Esophagus squamous epithelium (tissue), 4 donors: ENCODE measurements around the gene TBC1D14.

Experiments
- POLR2A ChIP-seq, 4 donors: fragments of 450-650 bp; IDR thresholded peaks; one replicate each; pipeline ENCODE4 v1.6.1; 2017; ENCODE audit warnings: antibody characterized with exemption in 4 of 4, mild to moderate bottlenecking in 4 of 4, moderate library complexity in 3 of 4
- TF ChIP-seq, protein P1 (sequence below), 6 experiments: fragments of 450-650 bp in 4 of 6; fragments of 200-600 bp in 2 of 6; sonication (generic) in 2 of 6; IDR thresholded peaks; one replicate each; pipeline ENCODE4 v1.5.1; 2016 to 2019; ENCODE audit warnings: antibody characterized with exemption in 6 of 6, mild to moderate bottlenecking in 4 of 6, moderate library complexity in 4 of 6

DNA sequence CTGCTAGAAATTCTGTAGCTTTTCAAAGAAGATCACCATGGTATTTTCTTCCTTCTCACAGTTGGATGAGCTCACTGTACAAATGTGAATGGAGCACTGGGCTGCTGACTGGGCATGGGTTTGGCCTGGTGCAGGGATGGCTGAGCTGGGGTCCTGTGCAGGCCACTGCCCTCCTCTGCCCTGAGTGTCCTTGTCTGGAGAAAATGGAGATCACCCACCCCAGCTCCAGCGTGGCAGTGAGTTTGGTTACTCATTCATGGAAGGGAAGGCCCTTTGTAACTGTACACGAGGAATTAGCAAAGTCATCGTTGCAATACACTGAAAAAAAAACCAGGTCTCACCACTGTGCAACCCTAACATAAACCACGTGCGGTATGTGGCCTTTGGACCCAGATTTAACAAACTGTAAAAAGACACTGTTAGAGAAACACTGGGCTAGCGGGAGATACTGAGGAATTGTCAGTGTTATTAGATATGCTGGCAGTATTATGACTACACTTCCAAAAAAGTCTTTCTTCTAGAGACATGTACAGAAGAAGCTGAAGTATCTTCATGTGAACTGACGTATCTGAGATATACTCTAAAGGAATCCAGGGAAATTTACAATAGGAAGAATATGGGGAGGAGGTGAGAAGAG, 16.1 kb upstream of the TBC1D14 start:
- TF ChIP-seq, protein P1, sequence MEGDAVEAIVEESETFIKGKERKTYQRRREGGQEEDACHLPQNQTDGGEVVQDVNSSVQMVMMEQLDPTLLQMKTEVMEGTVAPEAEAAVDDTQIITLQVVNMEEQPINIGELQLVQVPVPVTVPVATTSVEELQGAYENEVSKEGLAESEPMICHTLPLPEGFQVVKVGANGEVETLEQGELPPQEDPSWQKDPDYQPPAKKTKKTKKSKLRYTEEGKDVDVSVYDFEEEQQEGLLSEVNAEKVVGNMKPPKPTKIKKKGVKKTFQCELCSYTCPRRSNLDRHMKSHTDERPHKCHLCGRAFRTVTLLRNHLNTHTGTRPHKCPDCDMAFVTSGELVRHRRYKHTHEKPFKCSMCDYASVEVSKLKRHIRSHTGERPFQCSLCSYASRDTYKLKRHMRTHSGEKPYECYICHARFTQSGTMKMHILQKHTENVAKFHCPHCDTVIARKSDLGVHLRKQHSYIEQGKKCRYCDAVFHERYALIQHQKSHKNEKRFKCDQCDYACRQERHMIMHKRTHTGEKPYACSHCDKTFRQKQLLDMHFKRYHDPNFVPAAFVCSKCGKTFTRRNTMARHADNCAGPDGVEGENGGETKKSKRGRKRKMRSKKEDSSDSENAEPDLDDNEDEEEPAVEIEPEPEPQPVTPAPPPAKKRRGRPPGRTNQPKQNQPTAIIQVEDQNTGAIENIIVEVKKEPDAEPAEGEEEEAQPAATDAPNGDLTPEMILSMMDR (IDR thresholded peaks at IDR 0.05) = no peak
- TF ChIP-seq POLR2A (IDR thresholded peaks at IDR 0.05) = no peak
